Natural killer cell (primary cell): Measurements from ENCODE around the gene CCDC154. TPM values are rescaled to one million over a fixed set of nuclear protein-coding genes. Genes with fewer than 3 reads are reported as not detected.

Experiments
- ATAC-seq, 3 donors: fragments of 150-1000 bp in 2 of 3; fragments of 200-7000 bp in 1 of 3; cut with Tn5 transposase; 1 replicate in 1 of 3; 2 replicates in 2 of 3; pipeline ENCODE4 v1.10.0; 2021; ENCODE audit warnings: mild to moderate bottlenecking in 2 of 3, moderate library complexity in 2 of 3
- DNase-seq, 2 donors: peaks; one replicate each; pipeline versions ENCODE4 v3.0.0 to v3.0.0-alpha.2; 2013 to 2021; ENCODE audit warnings: mixed read lengths in 1 of 2
- H3K27ac ChIP-seq: one replicate; pipeline ENCODE4 v1.5.1; 2013; ENCODE audit warnings: mild to moderate bottlenecking, low read length
- H3K27me3 ChIP-seq: one replicate; pipeline ENCODE4 v1.6.1; 2013; ENCODE audit warnings: low read length; ENCODE audit not compliant: control insufficient read depth, insufficient read depth
- H3K36me3 ChIP-seq: one replicate; pipeline ENCODE4 v1.6.1; 2013; ENCODE audit warnings: low read length; ENCODE audit not compliant: control insufficient read depth, insufficient read depth
- H3K4me1 ChIP-seq: one replicate; pipeline ENCODE4 v1.6.1; 2013; ENCODE audit warnings: low read length; ENCODE audit not compliant: control insufficient read depth, insufficient read depth
- H3K4me3 ChIP-seq: one replicate; pipeline ENCODE4 v1.5.1; 2013; ENCODE audit warnings: low read length
- H3K9me3 ChIP-seq: one replicate; pipeline ENCODE4 v1.6.1; 2013; ENCODE audit warnings: low read length; ENCODE audit not compliant: control insufficient read depth, insufficient read depth
- H3K27ac Mint-ChIP-seq, 2 donors: one replicate each; pipeline ENCODE4 v1.8.0; 2022; ENCODE audit warnings: mild to moderate bottlenecking in 2 of 2, mixed read lengths in 2 of 2, moderate library complexity in 1 of 2
- H3K27me3 Mint-ChIP-seq, 2 donors: one replicate each; pipeline ENCODE4 v1.8.0; 2022; ENCODE audit warnings: low read depth in 2 of 2, mixed read lengths in 2 of 2
- H3K36me3 Mint-ChIP-seq: one replicate; pipeline ENCODE4 v1.8.0; 2022; ENCODE audit warnings: mixed read lengths
- H3K4me1 Mint-ChIP-seq, 2 donors: one replicate each; pipeline ENCODE4 v1.8.0; 2022; ENCODE audit warnings: mixed read lengths in 2 of 2
- H3K4me3 Mint-ChIP-seq: one replicate; pipeline ENCODE4 v1.8.0; 2022; ENCODE audit warnings: mild to moderate bottlenecking, moderate library complexity, mixed read lengths
- H3K9me3 Mint-ChIP-seq, 2 donors: one replicate each; pipeline ENCODE4 v1.8.0; 2022; ENCODE audit warnings: mixed read lengths in 2 of 2
- WGBS: methylation state at CpG from one replicate; pipeline ENCODE4 v1.1.7; 2013; ENCODE audit warnings: missing lambda C conversion rate; ENCODE audit not compliant: insufficient coverage; 5-methylcytosine and 5-hydroxymethylcytosine counted together
- intact Hi-C: fragments of 100-400 bp; cut with micrococcal nuclease; formaldehyde crosslinking; loops from one replicate; pipeline ENCODE4 v1.14.2; 2022
- total RNA-seq, 4 donors: library from RNA; stranded (reverse); fragments of 120-200 nt in 1 of 4; gene quantifications; one replicate each; pipeline versions ENCODE4 v1.2.3 to v1.2.4, GENCODE V29; 2013 to 2022
- TF ChIP-seq, protein P1 (sequence below): fragments of 200-600 bp; IDR thresholded peaks from one replicate; pipeline ENCODE4 v1.8.0; 2022; ENCODE audit warnings: antibody characterized with exemption

Gene CCDC154
- total RNA-seq, 3 donors from 2014 or later (not counting 1 experiment from before 2014, with no cell fraction given) = 0.88 to 1.8 (median 1.6) TPM

DNA sequence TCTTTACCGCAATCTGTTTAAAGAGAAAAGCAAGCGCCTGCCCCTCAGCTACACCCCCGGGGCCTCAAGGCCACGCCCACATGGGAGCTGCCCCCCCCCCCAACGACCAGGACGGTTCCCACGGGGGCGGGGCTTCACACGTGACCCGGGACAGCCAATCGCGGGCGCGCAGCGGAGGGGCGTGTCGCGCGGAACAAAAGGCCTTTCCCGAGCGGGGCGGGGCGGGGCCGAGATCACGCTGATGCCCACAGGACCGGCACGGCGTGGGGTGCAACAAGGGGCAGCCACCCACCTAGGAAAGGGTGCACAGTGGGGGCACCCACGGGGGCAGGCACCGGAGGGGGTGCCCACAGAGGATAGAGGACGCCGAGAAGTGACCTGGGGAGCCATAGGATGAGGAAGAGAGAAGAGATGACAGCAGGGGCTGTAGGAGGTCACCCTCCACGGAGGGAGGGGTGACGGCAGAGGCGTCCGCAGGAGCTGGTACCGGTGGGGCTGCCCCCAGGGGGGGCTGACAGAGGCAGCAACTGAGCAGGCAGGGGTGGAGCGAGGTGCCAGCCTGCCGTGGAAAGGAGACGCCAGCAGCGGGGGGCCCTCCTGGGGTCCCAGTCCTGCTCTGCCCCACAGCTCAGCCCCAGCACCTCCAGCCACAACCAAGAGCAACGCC is 36.1 kb downstream of the CCDC154 start:
- Mint-ChIP-seq H3K27ac (peak overlapping the region; percentile 67 to 85), H3K9me3 (no peaks in the 10 kb centered on the region), H3K36me3 (no peaks in the 10 kb centered on the region), H3K4me3 (peak overlapping the region; percentile 83), H3K4me1 (peaks cover 11 to 13% of the 10 kb centered on the region in 2 donors), H3K27me3 (no peaks in the 10 kb centered on the region)
- H3K4me1 ChIP-seq = peaks cover 26% of the 10 kb centered on the region
- no peaks in the 10 kb centered on the region for H3K27me3 ChIP-seq
- peaks cover 29% of the 10 kb centered on the region for H3K36me3 ChIP-seq
- 3% methylated on average over 42 of the region's 42 CpGs for WGBS
- TF ChIP-seq, protein P1, sequence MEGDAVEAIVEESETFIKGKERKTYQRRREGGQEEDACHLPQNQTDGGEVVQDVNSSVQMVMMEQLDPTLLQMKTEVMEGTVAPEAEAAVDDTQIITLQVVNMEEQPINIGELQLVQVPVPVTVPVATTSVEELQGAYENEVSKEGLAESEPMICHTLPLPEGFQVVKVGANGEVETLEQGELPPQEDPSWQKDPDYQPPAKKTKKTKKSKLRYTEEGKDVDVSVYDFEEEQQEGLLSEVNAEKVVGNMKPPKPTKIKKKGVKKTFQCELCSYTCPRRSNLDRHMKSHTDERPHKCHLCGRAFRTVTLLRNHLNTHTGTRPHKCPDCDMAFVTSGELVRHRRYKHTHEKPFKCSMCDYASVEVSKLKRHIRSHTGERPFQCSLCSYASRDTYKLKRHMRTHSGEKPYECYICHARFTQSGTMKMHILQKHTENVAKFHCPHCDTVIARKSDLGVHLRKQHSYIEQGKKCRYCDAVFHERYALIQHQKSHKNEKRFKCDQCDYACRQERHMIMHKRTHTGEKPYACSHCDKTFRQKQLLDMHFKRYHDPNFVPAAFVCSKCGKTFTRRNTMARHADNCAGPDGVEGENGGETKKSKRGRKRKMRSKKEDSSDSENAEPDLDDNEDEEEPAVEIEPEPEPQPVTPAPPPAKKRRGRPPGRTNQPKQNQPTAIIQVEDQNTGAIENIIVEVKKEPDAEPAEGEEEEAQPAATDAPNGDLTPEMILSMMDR = no peak
- ATAC-seq (peak; percentile 91 to 97 (median 95)), DNase-seq (peak; percentile 96 to 97)
- intact Hi-C loops = no loop called here
- H3K27ac ChIP-seq = peak overlapping the region; percentile 58
- H3K4me3 ChIP-seq = peak overlapping the region; percentile 38
- no peaks in the 10 kb centered on the region for H3K9me3 ChIP-seq

DNA sequence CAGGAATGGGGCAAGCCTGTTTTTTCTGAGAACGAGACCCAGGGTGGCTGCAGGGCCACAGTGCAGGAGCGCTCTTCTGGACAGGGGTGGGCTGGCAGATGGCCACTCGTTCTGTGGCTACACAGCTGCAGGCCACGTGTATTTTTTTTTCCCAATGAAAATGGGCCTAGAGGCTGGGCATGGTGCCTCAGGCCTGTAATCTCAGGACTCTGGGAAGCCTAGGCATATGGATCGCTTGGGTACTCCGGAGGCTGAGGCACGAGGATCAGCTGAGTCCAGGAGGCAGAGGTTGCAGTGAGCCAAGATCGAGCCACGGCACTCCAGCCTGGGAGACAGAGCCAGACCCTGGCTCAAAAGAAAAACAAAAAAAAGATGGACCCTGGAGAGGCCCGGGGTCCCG is 36.6 kb downstream of the CCDC154 start:
- no peaks in the 10 kb centered on the region for H3K27me3 Mint-ChIP-seq
- no peak for DNase-seq
- H3K4me1 ChIP-seq = peaks cover 20% of the 10 kb centered on the region
- peak overlapping the region; percentile 67 to 85 for H3K27ac Mint-ChIP-seq
- no peak overlapping the region for H3K27ac ChIP-seq
- no peaks in the 10 kb centered on the region for H3K9me3 ChIP-seq
- H3K4me3 ChIP-seq = no peak overlapping the region
- no peaks in the 10 kb centered on the region for H3K36me3 Mint-ChIP-seq
- ATAC-seq = no peak
- WGBS = 51% methylated on average over 11 of the region's 11 CpGs
- H3K4me3 Mint-ChIP-seq = peak overlapping the region; percentile 83
- H3K9me3 Mint-ChIP-seq = no peaks in the 10 kb centered on the region
- no peaks in the 10 kb centered on the region for H3K27me3 ChIP-seq
- intact Hi-C loops = no loop called here
- peaks cover 33% of the 10 kb centered on the region for H3K36me3 ChIP-seq
- TF ChIP-seq, protein P1 = no peak
- peaks cover 11 to 13% of the 10 kb centered on the region in 2 donors for H3K4me1 Mint-ChIP-seq

DNA sequence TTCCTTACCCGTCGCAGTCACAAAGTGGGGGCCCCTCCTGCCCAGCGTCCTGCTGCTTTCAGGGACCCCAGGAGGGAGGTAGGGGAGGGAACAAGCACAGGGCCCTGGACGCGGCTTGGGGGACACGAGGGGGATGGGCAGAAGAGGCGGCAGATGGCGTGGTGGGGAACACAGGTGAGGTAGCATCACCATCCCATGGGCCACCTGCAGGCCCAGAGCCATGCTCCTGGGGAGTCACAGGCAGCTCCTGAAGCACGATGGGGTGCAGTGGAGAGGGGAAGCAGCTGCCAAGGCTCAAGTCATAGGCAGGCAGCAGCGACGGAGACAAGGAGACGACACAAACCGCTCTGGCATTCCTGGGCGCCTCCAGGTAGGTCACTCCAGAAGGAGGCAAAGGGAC is 40.6 kb downstream of the CCDC154 start:
- ATAC-seq (no peak), DNase-seq (no peak)
- TF ChIP-seq, protein P1 = no peak
- 95% methylated on average over 14 of the region's 14 CpGs for WGBS
- H3K4me3 Mint-ChIP-seq = no peak overlapping the region
- H3K36me3 Mint-ChIP-seq = no peaks in the 10 kb centered on the region
- Histone ChIP-seq H3K4me3 (no peak overlapping the region), H3K4me1 (peaks cover 13% of the 10 kb centered on the region), H3K27me3 (no peaks in the 10 kb centered on the region), H3K9me3 (no peaks in the 10 kb centered on the region), H3K27ac (no peak overlapping the region), H3K36me3 (peaks cover 53% of the 10 kb centered on the region)
- no peaks in the 10 kb centered on the region for H3K27me3 Mint-ChIP-seq
- H3K4me1 Mint-ChIP-seq = peaks cover 11 to 13% of the 10 kb centered on the region in 2 donors
- intact Hi-C loops = no loop called here
- H3K9me3 Mint-ChIP-seq = no peaks in the 10 kb centered on the region
- no peak overlapping the region for H3K27ac Mint-ChIP-seq

DNA sequence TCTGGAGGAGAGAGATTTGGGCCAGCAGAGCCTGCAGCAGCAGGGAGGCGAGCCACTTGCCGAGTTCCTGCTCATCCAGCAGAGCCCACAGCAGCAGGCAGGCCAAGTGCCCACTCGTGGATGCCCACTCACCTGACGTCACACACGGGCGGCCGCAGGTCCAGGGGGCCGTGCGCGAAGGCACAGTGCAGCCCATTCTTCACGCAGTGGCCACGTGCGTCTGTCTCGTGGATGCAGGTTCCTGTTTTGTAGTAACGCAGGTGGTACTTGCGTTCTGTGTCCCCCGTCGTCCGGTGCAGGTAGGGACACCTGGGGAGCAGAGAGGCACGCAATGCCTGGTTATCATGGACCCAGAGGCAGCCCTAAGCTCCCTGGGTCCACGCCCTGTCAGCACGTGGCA is 41.3 kb downstream of the CCDC154 start:
- H3K27me3 ChIP-seq = no peaks in the 10 kb centered on the region
- H3K4me3 Mint-ChIP-seq = no peak overlapping the region

More for the DNA sequence above, 41.3 kb downstream of the CCDC154 start:
- no peaks in the 10 kb centered on the region for H3K27me3 Mint-ChIP-seq
- WGBS = 95% methylated on average over 22 of the region's 22 CpGs
- H3K9me3 ChIP-seq = no peaks in the 10 kb centered on the region
- ATAC-seq = no peak
- no peak overlapping the region for H3K27ac ChIP-seq
- intact Hi-C loops = no loop called here
- DNase-seq = no peak
- no peaks in the 10 kb centered on the region for H3K36me3 Mint-ChIP-seq
- H3K27ac Mint-ChIP-seq = no peak overlapping the region
- H3K4me1 ChIP-seq = peaks cover 6% of the 10 kb centered on the region
- H3K9me3 Mint-ChIP-seq = no peaks in the 10 kb centered on the region
- peaks cover 5 to 9% of the 10 kb centered on the region in 2 donors for H3K4me1 Mint-ChIP-seq
- H3K36me3 ChIP-seq = peaks cover 60% of the 10 kb centered on the region
- TF ChIP-seq, protein P1 = no peak
- H3K4me3 ChIP-seq = no peak overlapping the region
